CD4-positive, alpha-beta T cell (primary cell): ENCODE data around the gene TAF6. TPM values are rescaled to one million over a fixed set of nuclear protein-coding genes. Genes with fewer than 3 reads are reported as not detected.

Source experiments
- ATAC-seq: fragments of 200-7000 bp; cut with Tn5 transposase; one replicate; pipeline ENCODE4 v1.10.0; 2022; ENCODE audit warnings: mild to moderate bottlenecking; ENCODE audit not compliant: poor library complexity
- CTCF ChIA-PET: fragments of 350-600 bp; sonication (Branson Sonifier 250); formaldehyde crosslinking; loops from one replicate; lab custom pipeline; 2021; ENCODE audit warnings: antibody characterized with exemption, inconsistent platforms; lab: Charles Lee
- POLR2A ChIA-PET: fragments of 350-600 bp; sonication (Branson Sonifier 250); formaldehyde crosslinking; loops from one replicate; lab custom pipeline; 2021; ENCODE audit warnings: antibody characterized with exemption, inconsistent platforms; lab: Charles Lee
- DNase-seq, 14 experiments: peaks; one replicate each; pipeline ENCODE4 v3.0.0-alpha.2; 2013 to 2020; ENCODE audit warnings: mixed read lengths in 2 of 14
- H3K27ac ChIP-seq, 2 donors: one replicate each; pipeline versions ENCODE4 v1.5.1 to v1.7.0; 2013; ENCODE audit warnings: low read length in 2 of 2, low read depth in 1 of 2, mild to moderate bottlenecking in 1 of 2
- H3K27me3 ChIP-seq, 2 experiments: 1 replicate in 1 of 2; 2 replicates in 1 of 2; pipeline versions ENCODE4 v1.6.1 to v1.7.0; 2013; ENCODE audit warnings: low read length in 2 of 2, control low read depth in 1 of 2, mild to moderate bottlenecking in 1 of 2, moderate library complexity in 1 of 2; ENCODE audit not compliant: insufficient read depth in 2 of 2, control insufficient read depth in 1 of 2
- H3K36me3 ChIP-seq: one replicate; pipeline ENCODE4 v1.6.1; 2013; ENCODE audit warnings: low read length, control low read depth; ENCODE audit not compliant: insufficient read depth
- H3K4me1 ChIP-seq: one replicate; pipeline ENCODE4 v1.6.1; 2013; ENCODE audit warnings: low read length, control low read depth; ENCODE audit not compliant: insufficient read depth
- H3K4me3 ChIP-seq: one replicate; pipeline ENCODE4 v1.5.1; 2013; ENCODE audit warnings: mild to moderate bottlenecking, low read length, moderate library complexity
- H3K9me3 ChIP-seq, 2 experiments: 1 replicate in 1 of 2; 2 replicates in 1 of 2; pipeline versions ENCODE4 v1.6.1 to v1.7.0; 2013; ENCODE audit warnings: low read length in 2 of 2, mild to moderate bottlenecking in 2 of 2, control low read depth in 1 of 2, moderate library complexity in 1 of 2; ENCODE audit not compliant: control insufficient read depth in 1 of 2, insufficient read depth in 1 of 2
- H3K27ac Mint-ChIP-seq: one replicate; pipeline ENCODE4 v1.8.0; 2020; ENCODE audit warnings: mixed read lengths
- H3K27me3 Mint-ChIP-seq: one replicate; pipeline ENCODE4 v1.8.0; 2021; ENCODE audit warnings: mixed read lengths
- H3K36me3 Mint-ChIP-seq: one replicate; pipeline ENCODE4 v1.8.0; 2021; ENCODE audit warnings: low read depth, mixed read lengths
- H3K4me1 Mint-ChIP-seq: one replicate; pipeline ENCODE4 v1.8.0; 2021; ENCODE audit warnings: low read depth, mixed read lengths
- H3K4me3 Mint-ChIP-seq: one replicate; pipeline ENCODE4 v1.8.0; 2020; ENCODE audit warnings: mild to moderate bottlenecking, mixed read lengths
- H3K9me3 Mint-ChIP-seq: one replicate; pipeline ENCODE4 v1.8.0; 2020; ENCODE audit warnings: mixed read lengths
- intact Hi-C, 2 experiments: fragments of 100-400 bp; cut with DNase I in 1 of 2; cut with micrococcal nuclease in 1 of 2; formaldehyde crosslinking; loops; one replicate each; pipeline versions ENCODE4 v1.15.1 to v1.9.0; 2023 to 2025; cut with DNase I, micrococcal nuclease
- total RNA-seq, 174 experiments: library from RNA in 2 of 174; stranded (reverse) in 2 of 174; gene quantifications; one replicate each; pipeline ENCODE4 v1.2.3 and lab custom pipeline; 2021 to 2026
- TF ChIP-seq, protein P1 (sequence below): fragments of 200-600 bp; IDR thresholded peaks from one replicate; pipeline ENCODE4 v1.8.0; 2022; ENCODE audit warnings: antibody characterized with exemption, mild to moderate bottlenecking

TAF6 gene
- total RNA-seq, 2 experiments from 2014 or later = 34.8 to 37.4 TPM

DNA sequence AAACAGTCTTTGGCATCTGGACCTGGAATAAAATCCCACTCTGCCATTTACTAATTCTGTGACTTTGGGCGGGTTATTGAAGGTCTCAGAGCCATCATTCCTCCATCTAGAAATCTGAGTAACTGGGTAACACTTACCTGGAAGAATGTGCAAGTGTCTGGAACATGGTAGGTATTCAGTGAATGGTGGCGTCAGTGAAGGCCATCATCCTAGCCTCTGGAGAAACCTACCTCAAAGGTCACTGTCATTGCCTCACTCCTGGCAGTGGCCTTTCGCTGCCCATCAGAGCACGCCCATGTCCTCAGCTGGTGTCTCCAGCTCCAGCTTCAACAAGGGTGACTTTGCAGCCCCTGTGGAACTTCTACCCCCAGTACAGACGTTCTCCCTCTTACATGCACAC lies 44.7 kb upstream of the TAF6 start:
- H3K27ac ChIP-seq = peak overlapping the region; percentile 53 to 66
- peaks cover 0 to 3% of the 10 kb centered on the region in 2 experiments for H3K9me3 ChIP-seq
- H3K4me1 Mint-ChIP-seq = peaks cover 66% of the 10 kb centered on the region
- TF ChIP-seq, protein P1, sequence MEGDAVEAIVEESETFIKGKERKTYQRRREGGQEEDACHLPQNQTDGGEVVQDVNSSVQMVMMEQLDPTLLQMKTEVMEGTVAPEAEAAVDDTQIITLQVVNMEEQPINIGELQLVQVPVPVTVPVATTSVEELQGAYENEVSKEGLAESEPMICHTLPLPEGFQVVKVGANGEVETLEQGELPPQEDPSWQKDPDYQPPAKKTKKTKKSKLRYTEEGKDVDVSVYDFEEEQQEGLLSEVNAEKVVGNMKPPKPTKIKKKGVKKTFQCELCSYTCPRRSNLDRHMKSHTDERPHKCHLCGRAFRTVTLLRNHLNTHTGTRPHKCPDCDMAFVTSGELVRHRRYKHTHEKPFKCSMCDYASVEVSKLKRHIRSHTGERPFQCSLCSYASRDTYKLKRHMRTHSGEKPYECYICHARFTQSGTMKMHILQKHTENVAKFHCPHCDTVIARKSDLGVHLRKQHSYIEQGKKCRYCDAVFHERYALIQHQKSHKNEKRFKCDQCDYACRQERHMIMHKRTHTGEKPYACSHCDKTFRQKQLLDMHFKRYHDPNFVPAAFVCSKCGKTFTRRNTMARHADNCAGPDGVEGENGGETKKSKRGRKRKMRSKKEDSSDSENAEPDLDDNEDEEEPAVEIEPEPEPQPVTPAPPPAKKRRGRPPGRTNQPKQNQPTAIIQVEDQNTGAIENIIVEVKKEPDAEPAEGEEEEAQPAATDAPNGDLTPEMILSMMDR = no peak
- H3K27me3 Mint-ChIP-seq = no peaks in the 10 kb centered on the region
- peaks cover 67% of the 10 kb centered on the region for H3K4me1 ChIP-seq
- peak overlapping the region; percentile 75 for H3K4me3 Mint-ChIP-seq
- intact Hi-C loops = loop anchor here in 1 of 2 experiments (2.0 to 10.0 kb wide), 2 partner anchors 13 to 51 kb away; partner anchors contain the start of genes GPC2, PVRIG and STAG3
- H3K27me3 ChIP-seq = no peaks in the 10 kb centered on the region
- H3K4me3 ChIP-seq = no peak overlapping the region
- H3K9me3 Mint-ChIP-seq = no peaks in the 10 kb centered on the region
- CTCF ChIA-PET = interaction anchor here (0.7 to 1.2 kb wide), 2 partner anchors 8 to 33 kb away, joined by 4 read pairs; no protein-coding TSS in a partner anchor
- no peaks in the 10 kb centered on the region for H3K36me3 Mint-ChIP-seq
- ATAC-seq (no peak), DNase-seq (no peak)
- POLR2A ChIA-PET = interaction anchor here (0.6 to 8.3 kb wide), 8 partner anchors 8 to 47 kb away, joined by 3 to 109 read pairs (median 5); partner anchors contain the start of genes GPC2, LAMTOR4, MBLAC1 and STAG3
- no peaks in the 10 kb centered on the region for H3K36me3 ChIP-seq
- peak overlapping the region; percentile 91 for H3K27ac Mint-ChIP-seq

DNA sequence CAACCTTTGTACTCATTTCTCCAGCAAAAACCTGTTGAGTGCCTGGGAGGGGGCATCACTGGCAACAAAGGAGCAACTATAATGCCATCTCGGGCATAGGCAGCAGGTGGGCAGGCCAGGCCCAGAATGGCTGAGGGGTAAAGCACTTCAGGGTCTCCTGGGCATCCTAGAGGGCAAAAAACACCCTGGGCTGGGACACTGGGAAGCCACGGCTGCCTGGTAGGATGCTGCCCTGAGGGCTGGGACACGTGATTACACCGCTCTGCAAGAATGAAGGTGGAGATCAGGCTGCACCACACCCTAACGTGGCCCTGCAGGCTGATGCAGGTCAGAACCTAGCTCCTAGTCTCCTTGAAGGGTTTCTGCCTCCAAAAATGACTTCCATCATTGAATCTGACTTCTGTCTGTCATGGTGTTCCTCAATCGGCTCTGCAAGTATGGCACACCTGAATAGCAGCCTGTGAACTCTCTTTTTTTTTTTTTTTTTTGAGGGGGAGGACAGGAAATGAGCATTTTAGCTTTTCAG lies 43.9 kb upstream of the TAF6 start:
- Mint-ChIP-seq H3K27ac (peak overlapping the region; percentile 91), H3K27me3 (no peaks in the 10 kb centered on the region), H3K4me3 (peak overlapping the region; percentile 75), H3K4me1 (peaks cover 61% of the 10 kb centered on the region), H3K9me3 (no peaks in the 10 kb centered on the region), H3K36me3 (no peaks in the 10 kb centered on the region)
- CTCF ChIA-PET = interaction anchor here (0.7 to 1.2 kb wide), 3 partner anchors 9 to 32 kb away, joined by 3 to 4 read pairs (median 4); no protein-coding TSS in a partner anchor
- Histone ChIP-seq H3K4me3 (no peak overlapping the region), H3K27ac (peak overlapping the region; percentile 53 to 66), H3K9me3 (peaks cover 0 to 3% of the 10 kb centered on the region in 2 experiments), H3K27me3 (no peaks in the 10 kb centered on the region), H3K36me3 (no peaks in the 10 kb centered on the region), H3K4me1 (peaks cover 63% of the 10 kb centered on the region)
- DNase-seq = peak in 4 of 14 experiments; percentile 45 to 52 (median 48)
- TF ChIP-seq, protein P1 = no peak
- intact Hi-C loops = loop anchor here in 1 of 2 experiments (2.0 to 10.0 kb wide), 2 partner anchors 14 to 52 kb away; partner anchors contain the start of genes GPC2, PVRIG and STAG3
- peak; percentile 43 for ATAC-seq
- POLR2A ChIA-PET = interaction anchor here (0.6 to 8.3 kb wide), 9 partner anchors 9 to 48 kb away, joined by 3 to 109 read pairs (median 4); partner anchors contain the start of genes GPC2, LAMTOR4, MBLAC1 and STAG3

DNA sequence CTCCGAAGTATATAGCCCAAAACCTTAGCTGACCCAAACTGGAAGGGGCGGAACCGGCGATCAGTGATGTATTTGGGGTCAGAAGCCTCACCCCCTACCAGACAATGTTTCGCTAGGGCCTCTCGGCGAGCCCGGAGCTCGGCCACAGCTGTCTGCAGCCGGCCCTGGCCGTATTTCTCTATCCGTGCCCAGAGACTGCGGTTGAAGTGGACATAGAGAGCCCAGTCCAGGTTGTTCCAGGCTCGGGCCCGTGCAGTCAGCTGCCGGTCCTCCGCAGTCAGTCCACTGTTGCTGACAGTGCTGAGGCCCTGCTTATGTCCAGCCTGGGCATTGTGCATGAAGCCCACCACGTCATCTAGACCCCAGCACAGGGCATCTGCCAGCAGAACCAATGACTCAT lies 40.9 kb upstream of the TAF6 start:
- Mint-ChIP-seq H3K36me3 (peaks cover 23% of the 10 kb centered on the region), H3K4me1 (peaks cover 60% of the 10 kb centered on the region), H3K4me3 (peak overlapping the region; percentile 93), H3K27ac (peak overlapping the region; percentile 53), H3K9me3 (no peaks in the 10 kb centered on the region), H3K27me3 (no peaks in the 10 kb centered on the region)
- Histone ChIP-seq H3K4me1 (peaks cover 62% of the 10 kb centered on the region), H3K27ac (no peak overlapping the region), H3K36me3 (peaks cover 24% of the 10 kb centered on the region), H3K4me3 (no peak overlapping the region), H3K27me3 (no peaks in the 10 kb centered on the region), H3K9me3 (no peaks in the 10 kb centered on the region)
- ChIA-PET POLR2A (interaction anchor here (0.6 to 3.1 kb wide), 3 partner anchors 7 to 17 kb away, joined by 3 to 19 read pairs (median 14); partner anchors contain the start of genes GAL3ST4, GPC2, LAMTOR4 and STAG3), CTCF (no interaction called here)
- ATAC-seq = no peak
- TF ChIP-seq, protein P1 = no peak
- no peak for DNase-seq
- intact Hi-C loops = loop anchor here in 1 of 2 experiments (10.0 kb wide), 1 partner anchor 55 kb away; the partner anchor contains the start of gene PVRIG
